NB4 (cell line): Measurements from ENCODE around the gene CPA3.
A peak's percentile ranks its signal among the peaks of the same experiment; 100 is the strongest.

Source experiments
- DNase-seq: peaks from one replicate; pipeline ENCODE4 v3.0.0; 2010; ENCODE audit warnings: low read depth
- H3K4me3 ChIP-seq: one replicate; pipeline ENCODE4 v1.5.1; 2011; ENCODE audit warnings: mild to moderate bottlenecking, low read depth, low read length, moderate library complexity
- CTCF ChIP-seq: IDR thresholded peaks from one replicate; pipeline ENCODE4 v1.5.1; 2012; ENCODE audit warnings: low read depth, low read length
- MYC ChIP-seq: IDR thresholded peaks from 2 replicates; pipeline ENCODE4 v1.6.1; 2011; ENCODE audit warnings: low read depth, low read length
- POLR2A ChIP-seq: IDR thresholded peaks from 2 replicates; pipeline ENCODE4 v1.6.1; 2011; ENCODE audit warnings: mild to moderate bottlenecking; ENCODE audit not compliant: insufficient read length; ENCODE audit errors: extremely low read depth
- TF ChIP-seq, protein P1 (sequence below): IDR thresholded peaks from 2 replicates; pipeline ENCODE4 v1.6.1; 2011; ENCODE audit warnings: low read depth, low read length

CPA3 gene

GRCh38 chr3:148866261-148866660 lies 1.2 kb downstream of the CPA3 start:
- H3K4me3 ChIP-seq, result no peak overlapping the region
- no peak for DNase-seq
- TF ChIP-seq CTCF (no peak), MYC (no peak), POLR2A (no peak)
- TF ChIP-seq, protein P1, sequence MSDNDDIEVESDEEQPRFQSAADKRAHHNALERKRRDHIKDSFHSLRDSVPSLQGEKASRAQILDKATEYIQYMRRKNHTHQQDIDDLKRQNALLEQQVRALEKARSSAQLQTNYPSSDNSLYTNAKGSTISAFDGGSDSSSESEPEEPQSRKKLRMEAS, result no peak

GRCh38 chr3:148873270-148873927 lies 8.3 kb downstream of the CPA3 start:
- H3K4me3 ChIP-seq, result no peak overlapping the region
- no peak for DNase-seq
- TF ChIP-seq MYC (no peak), POLR2A (no peak), CTCF (no peak)
- TF ChIP-seq, protein P1, result no peak

DNA sequence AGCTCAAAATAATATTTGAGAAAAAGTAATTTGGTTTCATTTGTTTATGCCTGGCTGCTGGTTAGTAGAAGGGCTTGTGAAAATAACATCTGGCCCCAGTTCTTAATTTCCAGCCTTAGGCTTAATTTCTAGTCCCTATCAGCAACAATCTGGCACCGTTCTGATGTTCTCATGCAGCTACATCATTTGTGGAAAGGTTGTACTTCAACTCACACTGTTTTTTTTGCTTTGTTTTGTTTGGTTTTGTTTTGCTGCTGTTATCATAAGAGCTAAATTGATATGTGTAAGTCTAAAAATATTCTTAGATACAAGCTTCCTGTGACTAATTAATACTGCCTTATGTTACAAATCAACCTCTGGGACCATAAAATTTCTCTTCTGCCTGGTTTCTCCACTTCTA lies 8.9 kb downstream of the CPA3 start:
- H3K4me3 ChIP-seq, result no peak overlapping the region
- TF ChIP-seq, protein P1, result no peak
- TF ChIP-seq CTCF (no peak), POLR2A (no peak), MYC (no peak)
- no peak for DNase-seq

DNA sequence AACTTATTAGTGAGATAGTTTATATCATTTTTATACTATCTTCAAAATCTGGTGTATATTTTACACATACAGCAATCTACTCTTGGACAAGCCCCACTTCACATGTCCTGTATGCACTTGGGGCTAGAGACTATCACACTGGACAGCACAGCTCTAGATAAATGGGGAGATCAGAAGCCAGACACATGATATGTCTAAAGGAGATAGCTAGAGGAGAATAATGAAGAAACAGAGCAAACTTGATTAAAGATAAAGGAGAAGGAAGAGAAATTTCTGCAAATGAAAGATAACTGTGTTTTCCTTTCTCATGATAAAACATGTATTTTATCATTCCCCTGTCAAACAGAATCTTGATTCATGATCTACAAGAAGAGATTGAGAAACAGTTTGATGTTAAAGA lies 13.0 kb downstream of the CPA3 start:
- TF ChIP-seq, protein P1, result no peak
- TF ChIP-seq CTCF (no peak), POLR2A (no peak), MYC (no peak)
- no peak for DNase-seq
- no peak overlapping the region for H3K4me3 ChIP-seq

DNA sequence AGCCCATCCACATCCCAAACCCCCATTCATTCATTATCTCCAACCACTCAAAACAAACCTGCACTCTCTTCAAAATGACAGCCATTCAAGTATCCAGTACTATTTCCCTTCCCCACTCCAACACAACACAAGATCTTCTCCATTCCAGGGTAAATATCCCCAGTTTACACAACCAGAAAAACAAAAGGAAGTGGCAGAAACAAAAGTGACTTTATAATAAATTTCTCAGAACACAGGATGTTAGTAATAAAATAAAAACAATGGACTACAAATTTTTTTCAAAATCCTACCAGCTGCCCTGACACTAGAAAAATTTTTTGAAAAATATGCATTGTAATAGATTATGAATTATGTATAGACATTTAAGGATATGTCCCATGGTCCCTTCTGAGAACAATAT lies 14.2 kb downstream of the CPA3 start:
- no peak for TF ChIP-seq POLR2A
- TF ChIP-seq MYC, result no peak
- no peak for TF ChIP-seq CTCF
- TF ChIP-seq, protein P1, result no peak
- no peak overlapping the region for H3K4me3 ChIP-seq
- no peak for DNase-seq

DNA sequence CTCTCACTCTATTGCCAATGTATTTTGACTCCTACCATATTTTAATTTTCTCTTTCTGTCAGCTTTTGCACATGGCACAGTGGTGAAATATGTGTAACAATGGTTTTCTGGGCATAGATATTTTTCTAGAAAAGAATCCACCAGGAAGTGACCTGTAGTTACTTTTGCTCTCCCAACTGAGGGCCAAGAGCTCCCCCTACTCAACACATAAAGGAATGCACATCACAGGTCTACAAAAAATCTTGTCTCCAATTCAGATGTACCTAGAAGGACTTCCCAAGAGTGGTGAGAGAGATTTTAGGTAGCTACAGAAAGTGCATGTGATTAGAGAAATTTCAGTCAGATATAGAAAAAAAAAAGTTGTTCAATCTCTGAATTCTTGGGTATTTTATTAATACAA lies 15.6 kb downstream of the CPA3 start:
- peak; percentile 28 for TF ChIP-seq CTCF
- no peak for TF ChIP-seq MYC
- DNase-seq, result peak; percentile 50

More for the DNA sequence above, 15.6 kb downstream of the CPA3 start:
- no peak overlapping the region for H3K4me3 ChIP-seq
